Left lung (tissue), 10 donors: ENCODE measurements around the gene PAGE1. TPM values are rescaled to one million over a fixed set of nuclear protein-coding genes. Genes with fewer than 3 reads are reported as not detected.

Experiments used
- ATAC-seq: fragments of 200-7000 bp; cut with Tn5 transposase; one replicate; pipeline ENCODE4 v1.9.1; 2020; ENCODE audit warnings: moderate library complexity
- DNase-seq, 4 donors: peaks; one replicate each; pipeline ENCODE4 v3.0.0-alpha.2; 2013 to 2020
- H3K27ac ChIP-seq, 2 donors: fragments of 200-600 bp; sonication (generic) in 1 of 2; one replicate each; pipeline versions ENCODE4 v1.5.0 to v1.8.0; 2020 to 2021
- H3K27me3 ChIP-seq, 2 donors: fragments of 200-600 bp; sonication (generic) in 1 of 2; one replicate each; pipeline versions ENCODE4 v1.5.0 to v1.8.0; 2020 to 2021
- H3K36me3 ChIP-seq, 2 donors: fragments of 200-600 bp; sonication (generic) in 1 of 2; one replicate each; pipeline versions ENCODE4 v1.5.0 to v1.8.0; 2020 to 2021
- H3K4me1 ChIP-seq, 2 donors: fragments of 200-600 bp; one replicate each; pipeline ENCODE4 v1.8.0; 2021
- H3K4me3 ChIP-seq, 2 donors: fragments of 200-600 bp; sonication (generic) in 1 of 2; one replicate each; pipeline versions ENCODE4 v1.5.0 to v1.8.0; 2020 to 2021; ENCODE audit warnings: mild to moderate bottlenecking in 1 of 2
- H3K9me3 ChIP-seq, 2 donors: fragments of 200-600 bp; sonication (generic) in 1 of 2; one replicate each; pipeline versions ENCODE4 v1.5.0 to v1.8.0; 2020 to 2021
- intact Hi-C, 2 donors: fragments of 100-400 bp; cut with DNase I; formaldehyde crosslinking; loops; one replicate each; pipeline versions ENCODE4 v1.11.2 to v1.14.2; 2022
- polyA plus RNA-seq, 6 donors: library from polyadenylated mRNA; unstranded; fragments of 120-200 nt; gene quantifications; one replicate each; pipeline ENCODE4 v1.2.1, GENCODE V29; 2013; ENCODE audit not compliant: insufficient read length in 6 of 6
- total RNA-seq, 2 donors: library from RNA; stranded (reverse); fragmentation: NEBNext Ultra II Directional; extraction: Animal tissue kit (Norgen Biotek cat#: 25700); gene quantifications; one replicate each; pipeline ENCODE4 v1.2.1, GENCODE V29; 2021
- TF ChIP-seq, protein P1 (sequence below), 2 donors: fragments of 200-600 bp; sonication (generic) in 1 of 2; IDR thresholded peaks; one replicate each; pipeline versions ENCODE4 v1.5.0 to v1.8.0; 2021; ENCODE audit warnings: antibody characterized with exemption in 2 of 2
- donor health status: DM: no; HTN: yes; CAD: no.
- donor health status: DM: no; HTN: no; CAD: no.

PAGE1 gene
- total and polyA plus RNA-seq, 8 donors = not detected

DNA sequence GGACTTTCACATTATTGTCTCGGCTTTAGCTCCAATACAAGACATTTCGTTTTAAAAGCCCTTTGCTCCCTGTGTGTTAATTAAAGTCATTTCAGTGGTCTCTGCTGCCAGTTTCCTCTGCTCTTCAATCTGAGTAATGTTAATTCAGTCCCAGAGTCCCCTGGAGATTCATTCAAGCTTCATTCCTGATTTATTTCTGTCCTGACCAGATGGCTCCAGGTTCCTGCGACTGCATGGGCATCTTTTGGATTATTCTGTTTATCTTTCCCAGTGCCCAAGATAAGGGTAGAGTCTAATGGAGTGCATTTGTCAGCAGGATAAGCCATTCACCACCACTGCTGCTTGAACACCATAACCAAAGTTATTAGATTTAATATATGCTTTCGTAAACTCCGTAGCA lies 6.1 kb upstream of the PAGE1 start:
- Histone ChIP-seq H3K4me1 (no peaks in the 10 kb centered on the region), H3K27ac (no peak overlapping the region), H3K27me3 (peaks cover 0 to 13% of the 10 kb centered on the region in 2 donors), H3K36me3 (no peaks in the 10 kb centered on the region), H3K9me3 (no peaks in the 10 kb centered on the region), H3K4me3 (no peak overlapping the region)
- intact Hi-C loops = no loop called here
- TF ChIP-seq, protein P1, sequence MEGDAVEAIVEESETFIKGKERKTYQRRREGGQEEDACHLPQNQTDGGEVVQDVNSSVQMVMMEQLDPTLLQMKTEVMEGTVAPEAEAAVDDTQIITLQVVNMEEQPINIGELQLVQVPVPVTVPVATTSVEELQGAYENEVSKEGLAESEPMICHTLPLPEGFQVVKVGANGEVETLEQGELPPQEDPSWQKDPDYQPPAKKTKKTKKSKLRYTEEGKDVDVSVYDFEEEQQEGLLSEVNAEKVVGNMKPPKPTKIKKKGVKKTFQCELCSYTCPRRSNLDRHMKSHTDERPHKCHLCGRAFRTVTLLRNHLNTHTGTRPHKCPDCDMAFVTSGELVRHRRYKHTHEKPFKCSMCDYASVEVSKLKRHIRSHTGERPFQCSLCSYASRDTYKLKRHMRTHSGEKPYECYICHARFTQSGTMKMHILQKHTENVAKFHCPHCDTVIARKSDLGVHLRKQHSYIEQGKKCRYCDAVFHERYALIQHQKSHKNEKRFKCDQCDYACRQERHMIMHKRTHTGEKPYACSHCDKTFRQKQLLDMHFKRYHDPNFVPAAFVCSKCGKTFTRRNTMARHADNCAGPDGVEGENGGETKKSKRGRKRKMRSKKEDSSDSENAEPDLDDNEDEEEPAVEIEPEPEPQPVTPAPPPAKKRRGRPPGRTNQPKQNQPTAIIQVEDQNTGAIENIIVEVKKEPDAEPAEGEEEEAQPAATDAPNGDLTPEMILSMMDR (IDR thresholded peaks at IDR 0.05) = no peak
- DNase-seq (no peak), ATAC-seq (no peak)

DNA sequence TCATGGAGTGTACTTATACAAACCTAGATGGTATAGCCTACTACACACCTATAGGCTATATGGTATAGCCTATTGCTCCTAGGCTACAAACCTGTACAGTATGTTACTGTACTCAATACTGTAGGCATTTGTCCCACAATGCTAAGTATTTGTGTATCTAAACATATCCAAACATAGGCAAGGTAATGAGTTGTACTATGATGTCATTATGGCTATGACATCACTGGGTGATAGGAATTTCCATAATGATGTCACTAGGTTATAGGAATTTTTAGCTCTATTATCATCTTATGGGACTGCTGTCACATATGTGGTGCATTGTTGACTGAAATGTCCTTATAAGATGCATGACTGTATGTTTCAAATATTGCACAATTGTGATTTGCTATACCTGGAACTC lies 5.5 kb upstream of the PAGE1 start:
- TF ChIP-seq, protein P1 (IDR thresholded peaks at IDR 0.05) = no peak
- Histone ChIP-seq H3K27me3 (peaks cover 0 to 13% of the 10 kb centered on the region in 2 donors), H3K9me3 (no peaks in the 10 kb centered on the region), H3K36me3 (no peaks in the 10 kb centered on the region), H3K4me3 (no peak overlapping the region), H3K27ac (no peak overlapping the region), H3K4me1 (no peaks in the 10 kb centered on the region)
- intact Hi-C loops = no loop called here
- ATAC-seq (no peak), DNase-seq (no peak)

DNA sequence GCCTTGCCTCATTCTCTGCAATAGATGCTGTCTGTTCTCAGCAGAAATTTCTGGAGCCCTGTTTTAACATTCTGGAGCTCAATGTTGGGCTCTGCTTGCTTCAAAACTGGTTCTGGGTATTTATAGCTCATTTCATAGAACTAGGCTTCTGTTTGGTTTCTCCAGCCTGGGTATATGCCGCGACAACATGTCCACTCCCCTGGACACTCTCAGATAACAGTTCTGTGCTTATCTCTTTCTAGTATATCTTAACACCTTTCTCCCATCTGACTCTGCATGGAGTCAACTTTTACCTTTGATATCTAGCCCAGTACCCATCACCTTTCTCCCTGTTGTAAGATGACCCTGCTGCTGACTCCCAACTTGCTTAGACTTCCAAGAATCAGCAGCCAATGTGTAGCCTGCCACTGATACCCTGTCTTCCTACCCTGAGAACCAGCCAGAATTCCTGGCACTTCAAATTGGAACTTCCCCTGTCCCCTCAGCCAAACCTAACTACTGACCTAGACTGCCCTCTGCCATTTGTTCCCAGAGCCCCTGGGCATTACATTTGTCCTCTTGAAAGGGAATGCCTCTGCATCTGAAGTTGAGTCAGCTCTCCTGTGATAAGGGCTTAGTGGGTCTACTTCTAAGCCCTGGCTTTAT lies 20.6 kb downstream of the PAGE1 start:
- H3K9me3 ChIP-seq = no peaks in the 10 kb centered on the region
- H3K36me3 ChIP-seq = no peaks in the 10 kb centered on the region
- H3K4me3 ChIP-seq = no peak overlapping the region
- intact Hi-C loops = no loop called here
- no peak overlapping the region for H3K27ac ChIP-seq
- DNase-seq (no peak), ATAC-seq (no peak)
- TF ChIP-seq, protein P1 (IDR thresholded peaks at IDR 0.05) = no peak
- no peaks in the 10 kb centered on the region for H3K27me3 ChIP-seq
- no peaks in the 10 kb centered on the region for H3K4me1 ChIP-seq

DNA sequence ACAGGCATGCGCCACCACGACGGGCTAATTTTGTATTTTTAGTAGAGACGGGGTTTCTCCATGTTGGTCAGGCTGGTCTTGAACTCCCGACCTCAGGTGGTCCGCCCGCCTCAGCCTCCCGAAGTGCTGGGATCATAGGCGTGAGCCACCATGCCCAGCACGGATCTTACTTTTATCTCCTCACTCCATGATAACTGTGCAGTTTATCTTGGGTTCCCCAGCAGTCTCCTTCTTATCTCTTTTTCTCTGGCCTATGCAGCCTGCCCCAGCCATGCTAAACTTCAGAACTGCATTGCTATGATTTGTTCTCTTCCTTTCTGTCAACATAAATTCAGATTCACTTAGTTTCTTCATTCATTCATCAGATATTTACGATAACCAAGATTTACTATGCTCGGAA lies 22.4 kb downstream of the PAGE1 start:
- H3K9me3 ChIP-seq = no peaks in the 10 kb centered on the region
- intact Hi-C loops = no loop called here
- H3K4me1 ChIP-seq = no peaks in the 10 kb centered on the region
- DNase-seq = no peak
- no peaks in the 10 kb centered on the region for H3K36me3 ChIP-seq
- H3K4me3 ChIP-seq = no peak overlapping the region
- no peak overlapping the region for H3K27ac ChIP-seq
- no peak for ATAC-seq
- no peaks in the 10 kb centered on the region for H3K27me3 ChIP-seq
- TF ChIP-seq, protein P1 (IDR thresholded peaks at IDR 0.05) = no peak

DNA sequence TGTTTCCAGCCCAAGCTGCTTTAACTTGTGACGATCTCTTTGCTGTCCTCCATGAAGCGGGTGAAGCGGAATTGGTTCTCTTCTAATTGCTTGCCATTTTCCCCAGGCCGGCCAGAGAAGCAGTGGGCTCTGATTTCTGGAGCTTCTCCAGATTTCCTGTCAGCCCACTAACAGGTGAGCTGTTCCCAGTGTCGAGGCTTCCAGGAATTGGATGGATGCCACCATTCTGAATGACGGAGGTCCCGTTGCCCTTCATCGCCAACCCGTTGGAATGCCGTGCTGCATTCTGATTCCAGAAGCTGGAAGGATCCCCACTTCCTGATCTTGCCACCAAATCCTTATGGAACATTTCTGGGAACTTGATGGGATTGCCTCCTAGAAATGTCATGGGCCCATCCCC lies 31.0 kb downstream of the PAGE1 start:
- no peak overlapping the region for H3K27ac ChIP-seq
- H3K36me3 ChIP-seq = no peaks in the 10 kb centered on the region
- no peak overlapping the region for H3K4me3 ChIP-seq
- ATAC-seq (no peak), DNase-seq (no peak)
- no peaks in the 10 kb centered on the region for H3K4me1 ChIP-seq
- H3K9me3 ChIP-seq = no peaks in the 10 kb centered on the region
- TF ChIP-seq, protein P1 (IDR thresholded peaks at IDR 0.05) = no peak
- intact Hi-C loops = no loop called here
- H3K27me3 ChIP-seq = no peaks in the 10 kb centered on the region
